KOPT-K1 (cell line): ENCODE results near the gene SLC4A1AP.
A peak's percentile ranks its signal among the peaks of the same experiment; 100 is the strongest.
"Not testable (repeated sequence)": the region's sequence is repeated elsewhere in the genome, so short reads cannot be mapped to it uniquely, and the experiment has no call there.

Experiments used
- H3K27ac ChIP-seq: fragments of 200-600 bp; sonication (generic); 2 replicates; pipeline ENCODE4 v1.5.1; 2016; ENCODE audit warnings: antibody characterized with exemption, mild to moderate bottlenecking, low read depth, low read length; ENCODE audit not compliant: poor library complexity, severe bottlenecking
- H3K36me3 ChIP-seq: fragments of 200-600 bp; sonication (generic); 2 replicates; pipeline ENCODE4 v1.5.1; 2017; ENCODE audit warnings: antibody characterized with exemption, mild to moderate bottlenecking, low read length, moderate library complexity; ENCODE audit not compliant: insufficient read depth
- H3K9me3 ChIP-seq: fragments of 200-600 bp; sonication (generic); 2 replicates; pipeline ENCODE4 v1.5.1; 2017; ENCODE audit warnings: antibody characterized with exemption, low read length, mild to moderate bottlenecking; ENCODE audit not compliant: insufficient read depth, poor library complexity, severe bottlenecking

The SLC4A1AP gene

DNA sequence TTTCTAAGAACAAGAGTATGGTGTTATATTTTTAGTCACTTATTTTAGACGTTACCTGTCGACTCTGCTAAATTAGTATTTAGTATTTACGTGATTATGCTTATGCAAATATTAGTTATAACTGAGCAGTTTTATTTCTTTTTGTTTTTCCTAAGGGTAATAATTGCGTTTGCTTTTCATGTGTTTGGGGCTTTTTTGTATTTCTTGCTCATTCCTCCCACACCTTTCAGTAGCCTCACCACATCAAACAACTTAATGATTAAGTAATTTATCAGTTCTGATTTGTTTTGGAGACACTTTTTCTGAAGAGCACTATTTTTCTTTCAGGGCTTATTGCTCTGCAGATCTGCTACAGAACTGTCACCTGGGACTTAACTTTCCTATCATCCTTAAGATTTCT is 7.5 kb downstream of the SLC4A1AP start:
- H3K9me3 ChIP-seq: no peaks in the 10 kb centered on the region
- H3K36me3 ChIP-seq: peaks cover 70% of the 10 kb centered on the region
- no peak overlapping the region for H3K27ac ChIP-seq

DNA sequence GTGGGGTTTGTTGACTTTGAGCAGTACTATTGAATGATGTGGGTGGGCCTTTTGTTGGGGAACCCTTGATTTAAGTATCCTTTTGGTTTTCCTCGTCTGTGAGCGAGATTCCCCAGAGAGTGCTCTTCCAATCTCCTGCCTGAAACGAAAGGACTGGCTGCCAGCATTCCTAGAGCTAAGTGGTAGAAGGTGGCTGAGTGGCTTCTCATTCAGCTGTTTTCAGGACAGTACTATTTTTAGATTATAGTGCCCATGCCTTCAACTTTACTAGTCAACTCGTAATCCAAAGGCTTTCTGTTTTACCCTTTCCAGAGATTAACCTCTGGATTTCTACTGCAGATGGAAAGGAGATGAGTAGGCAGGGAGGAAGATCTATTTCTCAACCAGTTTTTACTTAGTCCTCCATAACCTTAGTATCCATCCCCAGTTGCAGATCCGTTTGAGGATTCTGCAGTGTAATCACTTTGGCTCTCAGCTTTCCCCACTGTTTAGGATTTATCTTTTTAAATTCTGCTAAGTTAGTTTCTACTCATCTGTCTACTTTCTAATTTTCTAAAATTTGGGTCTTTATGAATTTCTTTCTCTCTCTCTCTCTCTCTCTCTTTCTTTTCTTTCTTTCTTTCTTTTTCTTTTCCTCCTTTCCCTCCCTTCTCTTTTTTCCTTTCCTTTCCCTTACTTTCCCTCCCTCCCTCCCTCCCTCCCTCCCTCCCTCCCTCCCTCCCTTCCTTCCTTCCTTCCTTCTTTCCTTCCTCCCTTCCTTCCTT is 9.2 kb downstream of the SLC4A1AP start:
- Histone ChIP-seq H3K27ac (no peak overlapping the region), H3K9me3 (no peaks in the 10 kb centered on the region), H3K36me3 (peaks cover 78% of the 10 kb centered on the region)

DNA sequence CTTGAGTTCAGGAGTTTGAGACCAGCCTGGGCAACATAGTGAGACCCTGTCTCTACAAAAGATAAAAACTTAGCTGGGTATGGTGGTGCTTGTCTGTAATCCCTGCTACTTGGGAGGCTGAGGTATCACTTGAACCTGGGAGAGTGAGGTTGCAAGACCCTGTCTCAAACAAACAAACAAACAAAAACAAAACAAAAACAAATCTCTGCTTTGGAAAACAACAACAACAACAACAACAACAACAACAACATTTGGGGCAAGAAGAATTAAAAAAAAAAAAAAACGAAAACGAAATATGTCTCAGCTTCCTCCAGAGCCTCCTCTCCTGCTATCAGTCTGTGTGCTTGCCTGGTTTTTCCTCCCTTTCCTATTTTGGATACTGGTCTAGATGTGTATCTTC is 16.9 kb downstream of the SLC4A1AP start:
- Histone ChIP-seq H3K27ac (no peak overlapping the region), H3K9me3 (no peaks in the 10 kb centered on the region), H3K36me3 (peaks cover 85% of the 10 kb centered on the region)

DNA sequence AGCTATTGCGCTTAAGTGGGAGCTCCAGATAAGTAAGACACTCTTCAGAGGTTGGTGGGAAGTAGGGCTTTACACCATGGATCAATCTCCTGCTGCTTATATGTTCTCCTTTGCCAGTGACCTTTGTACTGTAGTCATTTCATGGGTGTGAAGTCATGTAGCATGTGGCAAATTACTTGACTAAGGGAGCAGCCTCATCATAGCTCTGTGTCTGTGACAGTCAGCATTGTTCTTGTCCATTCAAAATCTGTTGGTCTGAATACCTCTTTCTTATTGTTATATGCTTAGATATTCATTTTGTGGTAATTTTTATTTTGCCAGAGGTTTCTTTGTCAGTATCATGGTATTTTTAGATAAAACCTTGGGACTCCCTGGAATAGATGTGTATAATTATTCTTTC is 18.2 kb downstream of the SLC4A1AP start:
- H3K27ac ChIP-seq: no peak overlapping the region
- no peaks in the 10 kb centered on the region for H3K9me3 ChIP-seq
- H3K36me3 ChIP-seq: peaks cover 84% of the 10 kb centered on the region

DNA sequence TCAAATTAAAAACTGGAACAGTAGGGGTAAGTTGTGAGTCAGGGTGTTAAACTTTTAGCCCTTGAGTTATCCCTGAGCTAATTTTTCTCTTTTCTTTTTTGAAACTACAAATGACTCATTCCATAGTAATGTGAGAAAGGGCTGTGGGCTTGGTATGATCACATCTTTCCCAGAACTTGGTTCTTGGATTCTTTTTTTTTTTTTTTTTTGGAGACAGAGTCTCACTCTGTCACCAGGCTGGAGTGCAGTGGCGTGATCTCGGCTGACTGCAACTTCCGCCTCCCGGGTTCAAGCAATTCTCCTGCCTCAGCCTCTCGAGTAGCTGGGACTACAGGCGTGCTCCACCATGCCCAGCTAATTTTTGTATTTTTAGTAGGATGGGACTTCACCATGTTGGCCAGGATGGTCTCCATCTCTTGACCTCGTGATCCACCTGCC is 18.7 kb downstream of the SLC4A1AP start:
- not testable (repeated sequence) for H3K27ac ChIP-seq, H3K9me3 ChIP-seq
- H3K36me3 ChIP-seq: peaks cover 82% of the 10 kb centered on the region

DNA sequence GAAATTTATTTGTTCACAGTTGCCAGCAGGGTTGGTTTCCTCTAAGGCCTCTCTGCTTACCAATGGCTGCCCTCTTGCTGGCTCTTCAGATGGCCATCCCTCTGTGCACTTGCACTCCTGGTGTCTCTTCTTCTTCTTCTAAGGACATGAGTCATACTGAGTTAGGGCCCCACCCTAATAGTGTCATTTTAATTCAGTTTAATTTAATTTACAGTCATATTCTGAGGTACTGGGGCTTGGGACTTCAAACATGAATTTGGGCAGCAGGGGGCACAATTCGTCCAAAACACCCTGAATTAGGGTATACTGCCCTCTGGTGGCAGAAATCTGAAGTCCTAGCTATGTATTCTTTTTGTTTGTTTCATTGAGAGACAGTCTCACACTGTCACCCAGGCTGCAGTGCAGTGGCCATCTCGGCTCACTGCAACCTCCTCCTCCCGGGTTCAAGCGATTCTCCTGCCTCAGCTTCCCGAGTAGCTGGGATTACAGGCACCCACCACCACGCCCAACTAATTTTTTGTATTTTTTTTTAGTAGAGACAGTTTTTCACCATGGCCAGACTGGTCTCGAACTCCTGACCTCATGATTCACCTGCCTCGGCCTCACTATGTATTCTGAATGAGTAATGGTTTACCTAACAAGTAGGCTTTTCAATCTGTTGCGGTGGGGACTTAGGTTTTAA is 19.8 kb downstream of the SLC4A1AP start:
- Histone ChIP-seq H3K27ac (no peak overlapping the region), H3K9me3 (no peaks in the 10 kb centered on the region), H3K36me3 (peaks cover 82% of the 10 kb centered on the region)

DNA sequence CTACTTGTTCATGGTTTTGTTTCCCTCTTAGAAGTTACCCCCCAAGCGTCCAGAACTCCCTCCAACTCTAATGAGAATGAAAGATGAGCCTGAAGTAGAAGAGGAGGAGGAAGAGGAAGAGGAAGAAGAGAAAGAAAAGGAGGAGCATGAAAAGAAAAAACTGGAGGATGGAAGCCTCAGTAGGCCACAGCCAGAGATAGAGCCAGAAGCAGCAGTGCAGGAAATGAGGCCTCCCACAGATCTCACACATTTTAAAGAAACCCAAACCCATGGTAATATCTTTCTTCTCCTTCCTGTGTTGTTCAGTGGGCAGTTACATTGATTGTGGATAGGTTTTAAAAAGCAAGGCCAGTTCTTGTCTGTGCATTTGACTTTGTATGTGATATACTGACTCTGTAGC is 21.3 kb downstream of the SLC4A1AP start:
- Histone ChIP-seq H3K36me3 (peaks cover 82% of the 10 kb centered on the region), H3K27ac (peak overlapping the region; percentile 60)
- H3K9me3 ChIP-seq: not testable (repeated sequence)

DNA sequence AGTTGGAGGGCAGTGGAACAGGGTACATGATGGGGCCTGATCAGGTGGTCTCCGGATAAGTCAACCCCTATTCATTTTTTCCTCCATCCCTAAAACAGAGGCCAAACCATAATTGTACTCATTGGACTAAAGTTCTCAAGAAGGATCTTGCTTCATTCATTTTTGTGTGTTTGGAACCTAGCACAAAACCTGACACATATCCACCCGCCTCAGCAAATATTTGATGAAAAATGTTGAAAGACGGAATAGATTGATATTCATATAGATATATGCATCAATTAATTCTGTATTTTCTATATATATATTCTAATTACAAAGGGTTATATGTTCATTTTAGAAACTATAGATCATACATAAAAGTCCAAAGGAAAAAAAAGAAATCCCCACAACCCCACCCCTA is 21.9 kb downstream of the SLC4A1AP start:
- Histone ChIP-seq H3K9me3 (no peaks in the 10 kb centered on the region), H3K27ac (peak overlapping the region; percentile 60), H3K36me3 (peaks cover 76% of the 10 kb centered on the region)

DNA sequence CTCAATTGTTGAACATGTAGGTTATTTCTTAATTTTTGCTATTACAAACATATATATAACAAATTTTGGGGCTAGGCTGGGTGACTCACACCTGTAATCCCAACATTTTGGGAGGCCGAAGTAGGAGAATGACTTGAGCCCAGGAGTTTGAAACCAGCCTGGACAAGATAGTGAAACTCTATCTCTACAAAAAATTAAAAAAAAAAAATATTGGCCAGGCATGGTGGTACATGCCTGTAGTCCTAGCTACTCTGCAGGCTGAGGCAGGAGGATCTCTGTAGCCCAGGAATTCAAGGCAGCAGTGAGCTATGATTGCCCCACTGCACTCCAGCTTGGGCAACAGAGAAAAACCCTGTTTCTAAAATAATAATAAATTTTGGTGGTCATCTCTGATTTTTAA is 23.5 kb downstream of the SLC4A1AP start:
- Histone ChIP-seq H3K27ac (no peak overlapping the region), H3K9me3 (no peaks in the 10 kb centered on the region), H3K36me3 (peaks cover 60% of the 10 kb centered on the region)

DNA sequence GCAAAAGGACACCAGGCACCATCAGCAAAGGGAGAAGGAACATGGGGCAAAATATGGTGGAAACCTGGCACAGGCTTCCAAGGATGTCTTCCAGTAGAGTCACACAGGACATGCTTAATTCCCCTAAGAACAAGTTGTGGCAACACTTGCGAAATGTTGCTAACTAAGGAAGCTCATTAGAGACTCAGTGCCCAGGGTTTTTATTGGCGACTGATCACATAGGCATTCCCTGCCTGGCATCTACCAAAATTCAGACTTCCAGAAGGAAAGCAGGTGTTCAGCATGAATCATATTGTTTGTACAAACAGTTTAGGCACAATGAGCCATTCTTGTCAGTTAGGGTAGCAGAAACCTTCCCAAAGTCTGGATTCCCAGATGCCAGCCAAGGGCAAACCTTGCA is 25.7 kb downstream of the SLC4A1AP start:
- Histone ChIP-seq H3K27ac (no peak overlapping the region), H3K36me3 (peaks cover 44% of the 10 kb centered on the region), H3K9me3 (no peaks in the 10 kb centered on the region)

DNA sequence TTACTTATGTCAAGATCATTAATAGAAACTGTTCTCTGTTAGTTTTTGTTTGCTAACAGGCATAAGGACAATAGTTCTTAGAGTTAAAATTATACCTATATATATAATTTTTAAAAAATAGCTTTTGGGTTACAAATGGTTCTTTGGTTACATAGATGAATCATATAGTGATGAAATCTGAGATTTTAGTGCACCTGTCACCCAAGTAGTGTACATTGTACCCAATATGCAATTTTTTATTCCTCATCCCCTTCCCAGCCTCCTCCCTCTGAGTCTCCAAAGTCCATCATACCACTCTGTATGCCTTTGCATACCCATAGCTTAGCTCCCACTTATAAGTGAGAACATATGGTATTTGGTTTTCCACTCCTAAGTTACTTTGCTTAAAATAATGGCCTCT is 26.4 kb downstream of the SLC4A1AP start:
- Histone ChIP-seq H3K9me3 (no peaks in the 10 kb centered on the region), H3K36me3 (peaks cover 46% of the 10 kb centered on the region), H3K27ac (no peak overlapping the region)

DNA sequence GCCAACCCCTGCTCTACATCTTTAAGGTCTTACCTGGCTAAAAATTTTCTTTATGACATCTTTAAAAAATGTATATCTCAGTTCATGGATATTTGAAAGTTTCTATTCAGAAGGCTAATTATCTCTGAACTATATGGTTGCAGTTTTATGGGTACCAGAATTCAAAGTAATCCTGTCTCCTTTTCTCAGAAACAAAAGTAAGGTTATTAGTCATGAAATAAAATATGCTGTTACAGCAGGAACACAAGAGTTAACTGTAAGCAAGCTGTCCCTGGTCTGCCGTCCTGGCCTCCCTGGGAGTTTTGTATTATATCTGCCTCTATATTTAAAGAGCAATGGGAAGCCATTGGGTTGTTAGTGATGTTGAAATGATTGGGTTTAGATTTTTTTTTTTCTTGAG is 34.0 kb downstream of the SLC4A1AP start:
- peaks cover 18% of the 10 kb centered on the region for H3K36me3 ChIP-seq

DNA sequence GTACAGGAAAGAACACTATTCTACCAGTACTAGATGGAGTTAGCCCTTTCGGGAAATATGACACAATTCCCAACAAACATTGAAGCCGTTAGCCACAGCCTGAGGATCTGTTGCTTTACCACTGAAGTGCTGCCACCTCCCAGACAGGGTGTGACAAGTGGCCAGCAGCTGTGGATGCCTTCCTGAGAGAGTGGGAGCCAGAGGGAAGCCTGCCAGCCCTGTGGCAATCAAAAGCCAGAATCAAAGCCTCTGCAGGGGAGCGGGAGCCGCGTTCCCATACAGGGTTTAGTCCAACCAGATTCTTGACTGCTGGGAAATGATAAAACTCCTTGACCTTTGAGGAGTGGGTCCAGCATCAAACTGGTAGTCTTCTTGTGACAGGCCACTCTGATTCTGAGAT is 38.0 kb downstream of the SLC4A1AP start:
- Histone ChIP-seq H3K9me3 (no peaks in the 10 kb centered on the region), H3K27ac (no peak overlapping the region), H3K36me3 (0 out of 2 replicates have a peak, but pooled peaks cover under 1% of the 10 kb centered on the region)

More for the DNA sequence above, 34.0 kb downstream of the SLC4A1AP start:
- Histone ChIP-seq H3K27ac (no peak overlapping the region), H3K9me3 (no peaks in the 10 kb centered on the region)

DNA sequence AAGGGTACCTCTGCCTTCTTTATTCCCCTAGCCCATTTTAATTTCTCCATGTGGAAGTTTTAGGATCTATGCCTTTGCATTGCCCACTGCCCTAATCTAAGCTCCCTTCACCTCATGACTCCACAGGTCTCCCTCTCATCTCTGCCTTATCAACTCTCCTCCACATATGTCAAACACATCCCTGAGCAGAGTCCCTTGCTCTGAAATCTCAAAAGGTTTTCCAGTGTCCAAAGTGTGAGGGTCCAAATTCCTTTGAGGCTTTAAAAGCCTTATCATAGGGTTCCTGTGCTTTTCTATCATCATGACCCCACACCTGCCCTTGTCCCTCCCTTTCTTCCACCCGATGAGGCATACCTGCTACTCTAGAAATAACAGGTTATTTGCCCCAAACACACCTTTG is 38.6 kb downstream of the SLC4A1AP start:
- H3K9me3 ChIP-seq: no peaks in the 10 kb centered on the region
- no peak overlapping the region for H3K27ac ChIP-seq
- H3K36me3 ChIP-seq: no peaks in the 10 kb centered on the region

DNA sequence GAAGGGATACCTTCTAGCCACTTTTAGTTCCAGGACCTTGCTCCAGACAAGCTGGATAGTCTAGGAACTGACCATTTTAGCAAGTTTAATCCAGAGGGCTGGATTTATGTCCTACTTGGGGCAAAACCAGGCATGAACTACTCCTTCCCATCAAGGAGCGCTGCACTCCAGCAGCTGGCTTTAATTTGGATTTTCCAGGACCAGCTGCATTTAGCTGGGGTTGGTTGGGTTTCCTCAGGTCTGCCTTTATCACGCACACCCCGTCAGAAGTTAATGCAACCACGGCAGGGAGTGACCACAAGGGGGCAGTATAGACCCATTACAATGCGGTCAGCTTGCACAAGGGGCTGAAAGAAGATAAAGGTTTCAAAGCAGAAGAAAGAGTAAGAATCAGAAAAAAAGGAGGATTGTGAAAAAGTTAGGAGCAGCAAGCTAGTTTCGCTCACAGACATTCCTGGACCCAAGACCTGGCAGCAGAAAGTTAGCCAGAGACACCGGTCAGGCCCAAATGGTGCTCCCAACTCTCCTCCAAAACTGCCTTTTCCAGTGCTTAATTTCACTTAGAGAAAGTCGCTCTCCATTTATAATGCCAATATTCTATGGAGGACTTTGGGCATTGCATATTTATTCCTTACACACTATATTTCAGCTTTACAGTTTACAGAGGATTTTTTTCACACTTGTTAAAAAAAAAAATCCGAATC is 40.1 kb downstream of the SLC4A1AP start:
- Histone ChIP-seq H3K36me3 (no peaks in the 10 kb centered on the region), H3K9me3 (no peaks in the 10 kb centered on the region), H3K27ac (no peak overlapping the region)
